ENCODE data around the gene ZNF599. TPM values are rescaled to one million over a fixed set of nuclear protein-coding genes. Genes with fewer than 3 reads are reported as not detected.

ZNF599 gene
- total and polyA plus RNA-seq, 2 experiments from 2014 or later, result 3.6 to 6.0 TPM

DNA sequence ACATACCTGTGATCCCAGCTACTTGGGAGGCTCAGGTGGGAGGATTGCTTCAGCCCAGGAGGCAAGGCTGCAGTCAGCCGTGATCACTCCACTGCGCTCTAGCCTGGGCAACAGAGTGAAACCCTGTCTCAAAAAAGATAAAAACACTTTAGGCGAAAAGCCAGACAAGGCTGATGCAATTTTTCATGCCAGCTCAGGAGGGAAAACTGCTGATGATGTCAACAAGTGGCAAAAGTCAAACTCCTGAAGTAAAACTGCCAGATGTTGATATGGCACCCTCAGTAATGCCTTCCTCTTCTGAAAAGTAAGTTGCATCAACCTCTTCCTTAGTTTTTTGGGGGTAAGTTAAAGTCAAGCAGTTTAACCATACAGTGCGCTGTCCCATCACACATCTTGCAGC lies 15.6 kb downstream of the ZNF599 start:
- peaks cover 24% of the 10 kb centered on the region for H3K36me3 ChIP-seq (ENCODE audit: insufficient read depth)
- no peak overlapping the region for H2AFZ ChIP-seq
- TF ChIP-seq STAT1 (IDR thresholded peaks at IDR 0.05; ENCODE audit: unreplicated experiment), result no peak
- TF ChIP-seq NANOG (IDR thresholded peaks at IDR 0.05; ENCODE audit: borderline replicate concordance), result no peak
- TF ChIP-seq ZNF331 (CRISPR knock-in tag; IDR thresholded peaks at IDR 0.05; ENCODE audit: low read depth), result no peak
- TF ChIP-seq EZH2phosphoT487 (IDR thresholded peaks at IDR 0.05; ENCODE audit: unreplicated experiment), result no peak
- TF ChIP-seq POLR2AphosphoS5 (IDR thresholded peaks at IDR 0.05; ENCODE audit: low read depth), result no peak
- TF ChIP-seq, protein P1, sequence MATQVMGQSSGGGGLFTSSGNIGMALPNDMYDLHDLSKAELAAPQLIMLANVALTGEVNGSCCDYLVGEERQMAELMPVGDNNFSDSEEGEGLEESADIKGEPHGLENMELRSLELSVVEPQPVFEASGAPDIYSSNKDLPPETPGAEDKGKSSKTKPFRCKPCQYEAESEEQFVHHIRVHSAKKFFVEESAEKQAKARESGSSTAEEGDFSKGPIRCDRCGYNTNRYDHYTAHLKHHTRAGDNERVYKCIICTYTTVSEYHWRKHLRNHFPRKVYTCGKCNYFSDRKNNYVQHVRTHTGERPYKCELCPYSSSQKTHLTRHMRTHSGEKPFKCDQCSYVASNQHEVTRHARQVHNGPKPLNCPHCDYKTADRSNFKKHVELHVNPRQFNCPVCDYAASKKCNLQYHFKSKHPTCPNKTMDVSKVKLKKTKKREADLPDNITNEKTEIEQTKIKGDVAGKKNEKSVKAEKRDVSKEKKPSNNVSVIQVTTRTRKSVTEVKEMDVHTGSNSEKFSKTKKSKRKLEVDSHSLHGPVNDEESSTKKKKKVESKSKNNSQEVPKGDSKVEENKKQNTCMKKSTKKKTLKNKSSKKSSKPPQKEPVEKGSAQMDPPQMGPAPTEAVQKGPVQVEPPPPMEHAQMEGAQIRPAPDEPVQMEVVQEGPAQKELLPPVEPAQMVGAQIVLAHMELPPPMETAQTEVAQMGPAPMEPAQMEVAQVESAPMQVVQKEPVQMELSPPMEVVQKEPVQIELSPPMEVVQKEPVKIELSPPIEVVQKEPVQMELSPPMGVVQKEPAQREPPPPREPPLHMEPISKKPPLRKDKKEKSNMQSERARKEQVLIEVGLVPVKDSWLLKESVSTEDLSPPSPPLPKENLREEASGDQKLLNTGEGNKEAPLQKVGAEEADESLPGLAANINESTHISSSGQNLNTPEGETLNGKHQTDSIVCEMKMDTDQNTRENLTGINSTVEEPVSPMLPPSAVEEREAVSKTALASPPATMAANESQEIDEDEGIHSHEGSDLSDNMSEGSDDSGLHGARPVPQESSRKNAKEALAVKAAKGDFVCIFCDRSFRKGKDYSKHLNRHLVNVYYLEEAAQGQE (IDR thresholded peaks at IDR 0.05; ENCODE audit: unreplicated experiment), result no peak
- no peak for TF ChIP-seq CREB1 (CRISPR knock-in tag; IDR thresholded peaks at IDR 0.05; ENCODE audit: low read depth)
- TF ChIP-seq, protein P2, sequence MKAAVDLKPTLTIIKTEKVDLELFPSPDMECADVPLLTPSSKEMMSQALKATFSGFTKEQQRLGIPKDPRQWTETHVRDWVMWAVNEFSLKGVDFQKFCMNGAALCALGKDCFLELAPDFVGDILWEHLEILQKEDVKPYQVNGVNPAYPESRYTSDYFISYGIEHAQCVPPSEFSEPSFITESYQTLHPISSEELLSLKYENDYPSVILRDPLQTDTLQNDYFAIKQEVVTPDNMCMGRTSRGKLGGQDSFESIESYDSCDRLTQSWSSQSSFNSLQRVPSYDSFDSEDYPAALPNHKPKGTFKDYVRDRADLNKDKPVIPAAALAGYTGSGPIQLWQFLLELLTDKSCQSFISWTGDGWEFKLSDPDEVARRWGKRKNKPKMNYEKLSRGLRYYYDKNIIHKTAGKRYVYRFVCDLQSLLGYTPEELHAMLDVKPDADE (IDR thresholded peaks at IDR 0.05), result no peak
- TF ChIP-seq JUNB (IDR thresholded peaks at IDR 0.05; ENCODE audit: unreplicated experiment), result no peak
- TF ChIP-seq ZNF114 (CRISPR knock-in tag; IDR thresholded peaks at IDR 0.05), result no peak
- TF ChIP-seq, protein P3, sequence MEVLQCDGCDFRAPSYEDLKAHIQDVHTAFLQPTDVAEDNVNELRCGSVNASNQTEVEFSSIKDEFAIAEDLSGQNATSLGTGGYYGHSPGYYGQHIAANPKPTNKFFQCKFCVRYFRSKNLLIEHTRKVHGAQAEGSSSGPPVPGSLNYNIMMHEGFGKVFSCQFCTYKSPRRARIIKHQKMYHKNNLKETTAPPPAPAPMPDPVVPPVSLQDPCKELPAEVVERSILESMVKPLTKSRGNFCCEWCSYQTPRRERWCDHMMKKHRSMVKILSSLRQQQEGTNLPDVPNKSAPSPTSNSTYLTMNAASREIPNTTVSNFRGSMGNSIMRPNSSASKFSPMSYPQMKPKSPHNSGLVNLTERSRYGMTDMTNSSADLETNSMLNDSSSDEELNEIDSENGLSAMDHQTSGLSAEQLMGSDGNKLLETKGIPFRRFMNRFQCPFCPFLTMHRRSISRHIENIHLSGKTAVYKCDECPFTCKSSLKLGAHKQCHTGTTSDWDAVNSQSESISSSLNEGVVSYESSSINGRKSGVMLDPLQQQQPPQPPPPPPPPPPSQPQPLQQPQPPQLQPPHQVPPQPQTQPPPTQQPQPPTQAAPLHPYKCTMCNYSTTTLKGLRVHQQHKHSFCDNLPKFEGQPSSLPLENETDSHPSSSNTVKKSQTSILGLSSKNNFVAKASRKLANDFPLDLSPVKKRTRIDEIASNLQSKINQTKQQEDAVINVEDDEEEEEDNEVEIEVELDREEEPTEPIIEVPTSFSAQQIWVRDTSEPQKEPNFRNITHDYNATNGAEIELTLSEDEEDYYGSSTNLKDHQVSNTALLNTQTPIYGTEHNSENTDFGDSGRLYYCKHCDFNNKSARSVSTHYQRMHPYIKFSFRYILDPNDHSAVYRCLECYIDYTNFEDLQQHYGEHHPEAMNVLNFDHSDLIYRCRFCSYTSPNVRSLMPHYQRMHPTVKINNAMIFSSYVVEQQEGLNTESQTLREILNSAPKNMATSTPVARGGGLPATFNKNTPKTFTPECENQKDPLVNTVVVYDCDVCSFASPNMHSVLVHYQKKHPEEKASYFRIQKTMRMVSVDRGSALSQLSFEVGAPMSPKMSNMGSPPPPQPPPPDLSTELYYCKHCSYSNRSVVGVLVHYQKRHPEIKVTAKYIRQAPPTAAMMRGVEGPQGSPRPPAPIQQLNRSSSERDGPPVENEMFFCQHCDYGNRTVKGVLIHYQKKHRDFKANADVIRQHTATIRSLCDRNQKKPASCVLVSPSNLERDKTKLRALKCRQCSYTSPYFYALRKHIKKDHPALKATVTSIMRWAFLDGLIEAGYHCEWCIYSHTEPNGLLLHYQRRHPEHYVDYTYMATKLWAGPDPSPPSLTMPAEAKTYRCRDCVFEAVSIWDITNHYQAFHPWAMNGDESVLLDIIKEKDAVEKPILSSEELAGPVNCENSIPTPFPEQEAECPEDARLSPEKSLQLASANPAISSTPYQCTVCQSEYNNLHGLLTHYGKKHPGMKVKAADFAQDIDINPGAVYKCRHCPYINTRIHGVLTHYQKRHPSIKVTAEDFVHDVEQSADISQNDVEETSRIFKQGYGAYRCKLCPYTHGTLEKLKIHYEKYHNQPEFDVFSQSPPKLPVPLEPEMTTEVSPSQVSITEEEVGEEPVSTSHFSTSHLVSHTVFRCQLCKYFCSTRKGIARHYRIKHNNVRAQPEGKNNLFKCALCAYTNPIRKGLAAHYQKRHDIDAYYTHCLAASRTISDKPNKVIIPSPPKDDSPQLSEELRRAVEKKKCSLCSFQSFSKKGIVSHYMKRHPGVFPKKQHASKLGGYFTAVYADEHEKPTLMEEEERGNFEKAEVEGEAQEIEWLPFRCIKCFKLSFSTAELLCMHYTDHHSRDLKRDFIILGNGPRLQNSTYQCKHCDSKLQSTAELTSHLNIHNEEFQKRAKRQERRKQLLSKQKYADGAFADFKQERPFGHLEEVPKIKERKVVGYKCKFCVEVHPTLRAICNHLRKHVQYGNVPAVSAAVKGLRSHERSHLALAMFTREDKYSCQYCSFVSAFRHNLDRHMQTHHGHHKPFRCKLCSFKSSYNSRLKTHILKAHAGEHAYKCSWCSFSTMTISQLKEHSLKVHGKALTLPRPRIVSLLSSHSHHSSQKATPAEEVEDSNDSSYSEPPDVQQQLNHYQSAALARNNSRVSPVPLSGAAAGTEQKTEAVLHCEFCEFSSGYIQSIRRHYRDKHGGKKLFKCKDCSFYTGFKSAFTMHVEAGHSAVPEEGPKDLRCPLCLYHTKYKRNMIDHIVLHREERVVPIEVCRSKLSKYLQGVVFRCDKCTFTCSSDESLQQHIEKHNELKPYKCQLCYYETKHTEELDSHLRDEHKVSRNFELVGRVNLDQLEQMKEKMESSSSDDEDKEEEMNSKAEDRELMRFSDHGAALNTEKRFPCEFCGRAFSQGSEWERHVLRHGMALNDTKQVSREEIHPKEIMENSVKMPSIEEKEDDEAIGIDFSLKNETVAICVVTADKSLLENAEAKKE (CRISPR knock-in tag; IDR thresholded peaks at IDR 0.05), result no peak
- TF ChIP-seq EZH2 (IDR thresholded peaks at IDR 0.05; ENCODE audit: low read depth, unreplicated experiment), result no peak
- TF ChIP-seq, protein P4, sequence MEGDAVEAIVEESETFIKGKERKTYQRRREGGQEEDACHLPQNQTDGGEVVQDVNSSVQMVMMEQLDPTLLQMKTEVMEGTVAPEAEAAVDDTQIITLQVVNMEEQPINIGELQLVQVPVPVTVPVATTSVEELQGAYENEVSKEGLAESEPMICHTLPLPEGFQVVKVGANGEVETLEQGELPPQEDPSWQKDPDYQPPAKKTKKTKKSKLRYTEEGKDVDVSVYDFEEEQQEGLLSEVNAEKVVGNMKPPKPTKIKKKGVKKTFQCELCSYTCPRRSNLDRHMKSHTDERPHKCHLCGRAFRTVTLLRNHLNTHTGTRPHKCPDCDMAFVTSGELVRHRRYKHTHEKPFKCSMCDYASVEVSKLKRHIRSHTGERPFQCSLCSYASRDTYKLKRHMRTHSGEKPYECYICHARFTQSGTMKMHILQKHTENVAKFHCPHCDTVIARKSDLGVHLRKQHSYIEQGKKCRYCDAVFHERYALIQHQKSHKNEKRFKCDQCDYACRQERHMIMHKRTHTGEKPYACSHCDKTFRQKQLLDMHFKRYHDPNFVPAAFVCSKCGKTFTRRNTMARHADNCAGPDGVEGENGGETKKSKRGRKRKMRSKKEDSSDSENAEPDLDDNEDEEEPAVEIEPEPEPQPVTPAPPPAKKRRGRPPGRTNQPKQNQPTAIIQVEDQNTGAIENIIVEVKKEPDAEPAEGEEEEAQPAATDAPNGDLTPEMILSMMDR (conservative IDR thresholded peaks at IDR 0.05; ENCODE audit: low read depth in 2 of 2), result no peak
- no peaks in the 10 kb centered on the region for H3K9me2 ChIP-seq (ENCODE audit: insufficient read depth)
- DNase-seq (ENCODE audit: low spot score) (no peak), ATAC-seq (no peak)
- Mint-ChIP-seq H3K9me3 (peaks cover 94% of the 10 kb centered on the region), H3K27ac (no peak overlapping the region), H3K4me1 (no peaks in the 10 kb centered on the region), H3K4me3 (no peak overlapping the region), H3K27me3 (ENCODE audit: insufficient read depth, low read depth, poor library complexity) (peaks cover 5% of the 10 kb centered on the region), H3K36me3 (ENCODE audit: low read depth) (peaks cover 56% of the 10 kb centered on the region)
- H4K20me1 ChIP-seq (replicated peaks; ENCODE audit: insufficient read depth), result no peaks in the 10 kb centered on the region
- H3K27ac ChIP-seq (ENCODE audit: low read depth), result no peak overlapping the region
- H3K4me1 ChIP-seq (ENCODE audit: insufficient read depth), result no peaks in the 10 kb centered on the region
- H3K4me3 ChIP-seq, result no peak overlapping the region
- no peaks in the 10 kb centered on the region for H3K79me2 ChIP-seq (replicated peaks; ENCODE audit: insufficient read depth)
- no peaks in the 10 kb centered on the region for H3F3A ChIP-seq (replicated peaks; ENCODE audit: low read depth)
- no peak overlapping the region for H3K4me2 ChIP-seq
- no peaks in the 10 kb centered on the region for H3K27me3 ChIP-seq (ENCODE audit: insufficient read depth)

All from GM23338 (cell line).